Gastrocnemius medialis (tissue), 4 donors: ENCODE data around the gene ERCC6.

Experiments
- CTCF ChIP-seq, 5 experiments: fragments of 450-650 bp in 3 of 5; fragments of 200-600 bp in 2 of 5; sonication (generic) in 2 of 5; IDR thresholded peaks in 4 of 5; conservative IDR thresholded peaks in 1 of 5; 1 replicate in 4 of 5; 2 replicates in 1 of 5; pipeline ENCODE4 v1.5.1; 2016 to 2019; ENCODE audit warnings: antibody characterized with exemption in 5 of 5, mild to moderate bottlenecking in 3 of 5, moderate library complexity in 3 of 5
- POLR2A ChIP-seq, 2 donors: fragments of 450-650 bp; IDR thresholded peaks; one replicate each; pipeline ENCODE4 v1.6.1; 2017; ENCODE audit warnings: antibody characterized with exemption in 2 of 2, mild to moderate bottlenecking in 2 of 2, moderate library complexity in 2 of 2

- no peak for TF ChIP-seq CTCF (IDR thresholded peaks at IDR 0.05 in 4 of 5, conservative IDR thresholded peaks at IDR 0.05 in 1 of 5)
- no peak for TF ChIP-seq POLR2A (IDR thresholded peaks at IDR 0.05)
Measured at GRCh38 chr10:49543604-49544003, 4.7 kb upstream of the ERCC6 start.
